Coronary artery (tissue), 2 donors: ENCODE measurements around the gene FZR1.

Source experiments
- DNase-seq: peaks from one replicate; pipeline ENCODE4 v3.0.0-alpha.2; 2017; ENCODE audit warnings: low spot score
- H3K27ac ChIP-seq, 2 donors: fragments of 200-600 bp; sonication (generic); one replicate each; pipeline ENCODE4 v1.5.1; 2016 to 2019
- H3K4me3 ChIP-seq: fragments of 200-600 bp; sonication (generic); 2 replicates; pipeline ENCODE4 v1.5.1; 2016; ENCODE audit warnings: mild to moderate bottlenecking, moderate library complexity
- TF ChIP-seq, protein P1 (sequence below): fragments of 200-600 bp; sonication (generic); IDR thresholded peaks from one replicate; pipeline ENCODE4 v1.5.1; 2019; ENCODE audit warnings: antibody characterized with exemption

Gene FZR1

DNA sequence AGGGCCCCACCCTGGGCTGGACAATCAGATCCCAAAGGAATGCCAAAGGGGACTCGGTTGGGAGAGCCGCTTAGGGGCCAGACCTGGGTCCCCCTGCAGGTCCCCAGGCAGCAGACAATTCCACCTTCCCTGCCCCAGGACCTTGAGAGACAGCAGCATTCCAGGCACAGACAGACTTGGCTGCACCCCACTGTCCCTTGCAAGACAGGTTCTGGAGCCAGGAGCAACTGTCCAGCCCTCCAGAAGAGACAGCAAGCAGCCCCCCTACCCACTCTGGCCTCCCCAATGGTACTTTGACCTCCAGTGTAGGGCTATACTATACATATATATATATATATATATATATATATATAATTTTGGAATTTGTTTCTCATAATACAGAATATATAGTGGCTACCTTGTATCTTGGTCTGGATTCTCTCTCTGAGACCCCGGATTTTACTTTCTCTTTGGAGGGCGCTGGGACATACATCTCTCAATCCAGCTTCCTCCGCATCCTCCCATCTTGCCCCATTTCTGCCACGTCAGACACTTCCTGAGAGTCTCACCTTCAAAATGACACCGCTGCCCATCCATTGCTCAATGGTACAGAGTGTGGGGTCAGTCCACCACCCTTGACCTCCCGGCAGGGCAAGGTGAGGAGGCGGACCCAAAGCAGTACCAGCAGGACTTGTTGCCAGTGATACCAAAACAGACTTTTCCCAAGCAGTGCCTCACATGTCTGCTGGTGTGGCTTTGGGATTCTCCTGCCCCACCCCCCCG, 38.5 kb upstream of the FZR1 start:
- no peak overlapping the region for H3K4me3 ChIP-seq
- DNase-seq, result no peak
- peak overlapping the region; percentile 83 to 89 for H3K27ac ChIP-seq
- TF ChIP-seq, protein P1, sequence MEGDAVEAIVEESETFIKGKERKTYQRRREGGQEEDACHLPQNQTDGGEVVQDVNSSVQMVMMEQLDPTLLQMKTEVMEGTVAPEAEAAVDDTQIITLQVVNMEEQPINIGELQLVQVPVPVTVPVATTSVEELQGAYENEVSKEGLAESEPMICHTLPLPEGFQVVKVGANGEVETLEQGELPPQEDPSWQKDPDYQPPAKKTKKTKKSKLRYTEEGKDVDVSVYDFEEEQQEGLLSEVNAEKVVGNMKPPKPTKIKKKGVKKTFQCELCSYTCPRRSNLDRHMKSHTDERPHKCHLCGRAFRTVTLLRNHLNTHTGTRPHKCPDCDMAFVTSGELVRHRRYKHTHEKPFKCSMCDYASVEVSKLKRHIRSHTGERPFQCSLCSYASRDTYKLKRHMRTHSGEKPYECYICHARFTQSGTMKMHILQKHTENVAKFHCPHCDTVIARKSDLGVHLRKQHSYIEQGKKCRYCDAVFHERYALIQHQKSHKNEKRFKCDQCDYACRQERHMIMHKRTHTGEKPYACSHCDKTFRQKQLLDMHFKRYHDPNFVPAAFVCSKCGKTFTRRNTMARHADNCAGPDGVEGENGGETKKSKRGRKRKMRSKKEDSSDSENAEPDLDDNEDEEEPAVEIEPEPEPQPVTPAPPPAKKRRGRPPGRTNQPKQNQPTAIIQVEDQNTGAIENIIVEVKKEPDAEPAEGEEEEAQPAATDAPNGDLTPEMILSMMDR, result no peak

DNA sequence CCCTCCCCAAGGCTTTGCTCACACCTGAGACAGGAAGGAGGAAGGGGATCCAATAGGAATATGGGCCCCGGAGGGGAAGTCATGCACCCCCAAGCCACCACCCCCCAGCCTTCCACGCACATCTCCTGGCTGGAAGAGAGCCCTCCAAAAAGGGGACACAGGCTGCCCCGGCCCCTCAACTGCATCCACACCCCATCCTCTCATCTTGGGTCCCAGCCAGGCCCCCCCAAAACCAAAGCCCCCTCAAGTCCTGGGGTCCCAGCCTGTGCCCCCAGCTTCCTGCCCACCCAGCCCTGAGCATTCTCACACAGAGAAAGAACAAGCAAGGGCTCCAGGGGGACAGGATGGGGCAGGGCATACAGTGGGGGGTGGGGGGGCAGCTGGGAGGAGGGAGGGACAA, 37.9 kb upstream of the FZR1 start:
- TF ChIP-seq, protein P1, result no peak
- Histone ChIP-seq H3K27ac (peak overlapping the region; percentile 76 to 83), H3K4me3 (no peak overlapping the region)
- no peak for DNase-seq

DNA sequence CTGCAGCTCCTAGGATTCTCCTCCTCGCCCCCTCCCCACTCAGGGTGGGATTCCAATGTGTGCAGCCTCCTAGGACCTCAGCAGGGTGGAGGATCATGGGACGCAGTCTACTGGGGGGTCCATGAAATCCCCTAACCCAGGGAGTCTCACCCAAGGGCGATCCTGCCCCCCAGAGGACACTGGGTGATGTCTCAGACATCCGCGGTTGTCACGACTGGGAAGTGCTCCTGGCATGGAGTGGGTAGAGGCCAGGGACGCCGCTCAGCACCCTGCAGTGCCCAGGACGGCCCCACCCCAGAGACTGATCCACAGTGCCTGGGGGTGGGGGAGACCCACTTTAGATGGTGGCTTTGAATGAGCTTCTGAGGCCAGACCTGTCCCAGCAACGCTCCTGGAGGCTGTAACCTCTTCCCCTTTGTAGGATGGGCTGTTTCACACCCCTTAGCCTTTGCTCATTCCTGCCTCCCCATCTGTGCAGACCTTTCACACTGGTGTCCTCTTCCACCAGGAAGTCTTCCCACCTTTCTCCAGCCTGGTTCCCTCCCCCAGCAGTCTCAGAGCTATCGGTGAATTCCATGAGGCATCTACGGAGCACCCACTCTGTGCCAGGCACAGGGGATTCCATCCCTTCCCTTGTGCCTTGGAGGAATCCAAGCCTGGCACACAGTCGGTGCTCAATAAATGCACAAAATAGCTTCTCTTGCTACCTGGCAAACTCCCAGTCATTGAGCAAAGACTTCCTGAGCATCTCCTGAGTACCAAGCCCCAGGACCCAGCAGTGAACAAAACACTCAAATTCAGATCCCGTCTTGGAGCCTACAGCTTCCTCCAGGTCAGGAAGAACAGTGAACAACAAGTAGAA, 36.2 kb upstream of the FZR1 start:
- Histone ChIP-seq H3K27ac (peak overlapping the region; percentile 27 to 42), H3K4me3 (no peak overlapping the region)
- no peak for DNase-seq
- TF ChIP-seq, protein P1, result no peak

DNA sequence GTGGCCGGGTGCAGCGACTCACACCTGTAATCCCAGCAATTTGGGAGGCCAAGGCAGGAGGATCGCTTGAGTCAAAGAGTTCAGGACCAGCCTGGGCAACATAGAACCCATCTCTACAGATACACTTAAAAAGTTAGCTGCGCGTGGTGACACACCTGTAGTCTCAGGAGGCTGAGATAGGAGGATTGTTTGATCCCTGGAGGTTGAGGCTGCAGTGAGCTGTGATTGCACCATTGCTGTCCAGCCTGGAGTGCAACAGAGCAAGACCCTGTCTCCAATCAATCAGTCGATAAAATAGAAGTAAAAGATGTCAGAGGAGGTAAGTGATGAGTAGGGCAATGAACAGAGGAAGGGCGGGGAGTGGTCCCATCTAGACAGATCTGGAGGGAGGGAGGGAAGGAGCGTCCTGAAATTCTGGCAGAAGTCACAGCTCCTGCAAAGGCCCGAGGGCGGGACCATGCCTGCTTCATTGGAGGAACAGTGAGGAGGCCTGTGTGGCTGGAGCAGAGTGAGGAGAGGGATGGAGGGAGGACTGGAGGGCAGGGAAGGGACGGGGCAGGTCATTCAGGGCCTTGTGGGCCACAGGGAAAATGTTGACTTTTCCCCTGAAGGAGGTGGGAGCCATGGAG, 35.5 kb upstream of the FZR1 start:
- TF ChIP-seq, protein P1, result no peak
- Histone ChIP-seq H3K27ac (peak overlapping the region in 1 of 2 donors; percentile 11), H3K4me3 (no peak overlapping the region)
- no peak for DNase-seq

DNA sequence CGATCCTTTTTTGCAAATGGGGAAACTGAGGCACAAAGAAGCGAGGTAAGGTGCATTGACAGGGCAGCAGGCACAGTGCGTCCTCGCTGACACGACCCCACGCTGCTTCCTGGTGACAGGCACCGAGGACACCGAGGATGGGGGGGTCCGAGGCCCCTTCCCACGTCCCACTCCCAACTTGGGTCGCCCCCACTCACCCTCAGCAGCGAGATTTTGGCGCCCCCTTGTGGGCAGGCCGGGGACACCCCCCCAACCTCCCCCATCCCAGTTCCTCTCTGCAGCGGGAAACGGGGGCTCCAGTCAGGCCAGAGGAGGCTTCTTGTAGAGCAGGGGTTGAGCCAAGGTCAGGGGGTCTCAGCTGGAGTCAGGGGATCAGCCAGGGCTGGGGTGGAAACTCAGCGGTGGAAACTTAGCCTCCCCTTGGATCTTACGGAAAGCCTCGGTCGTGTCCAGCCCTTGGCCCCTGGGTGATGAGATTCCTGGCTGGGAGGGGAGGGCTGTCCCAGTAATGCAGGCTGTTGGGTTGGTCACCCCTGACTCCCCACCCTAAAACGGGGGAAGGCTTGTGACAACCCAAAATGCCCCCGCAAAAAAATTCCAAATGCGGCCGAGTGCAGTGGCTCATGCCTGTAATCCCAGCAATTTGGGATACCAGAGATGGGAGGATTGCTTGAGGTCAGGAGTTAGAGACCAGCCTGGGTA, 34.0 kb upstream of the FZR1 start:
- no peak overlapping the region for H3K27ac ChIP-seq
- TF ChIP-seq, protein P1, result peak; percentile 90
- peak; percentile 73 for DNase-seq

DNA sequence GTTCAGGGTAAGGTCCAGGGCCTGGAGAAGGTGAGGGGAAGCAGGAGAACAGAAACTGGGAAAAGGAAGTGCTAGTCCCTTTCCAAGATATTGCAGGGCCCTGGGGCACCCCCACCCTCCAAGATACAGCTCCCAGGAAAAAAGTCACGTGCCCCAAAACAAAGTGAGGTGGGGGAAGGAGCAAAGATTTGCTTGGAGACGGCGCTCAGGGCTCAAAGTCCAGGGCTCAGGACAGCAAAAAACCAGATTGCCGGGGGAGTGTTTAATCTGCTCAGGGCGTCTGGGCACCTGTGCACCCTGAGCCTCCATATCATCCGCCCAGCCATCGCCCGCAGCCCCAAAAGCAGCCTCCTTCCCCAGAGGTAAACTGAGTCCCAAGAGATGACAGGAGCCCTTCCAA, 32.1 kb upstream of the FZR1 start:
- TF ChIP-seq, protein P1, result no peak
- DNase-seq, result no peak
- Histone ChIP-seq H3K4me3 (no peak overlapping the region), H3K27ac (no peak overlapping the region)

More for the DNA sequence above, 34.0 kb upstream of the FZR1 start:
- peak overlapping the region; percentile 7 for H3K4me3 ChIP-seq
